NB4 (cell line): ENCODE results near the gene ARHGAP22.

Source experiments
- DNase-seq: peaks from one replicate; pipeline ENCODE4 v3.0.0; 2010; ENCODE audit warnings: low read depth
- H3K4me3 ChIP-seq: one replicate; pipeline ENCODE4 v1.5.1; 2011; ENCODE audit warnings: mild to moderate bottlenecking, low read depth, low read length, moderate library complexity
- CTCF ChIP-seq: IDR thresholded peaks from one replicate; pipeline ENCODE4 v1.5.1; 2012; ENCODE audit warnings: low read depth, low read length
- MAX ChIP-seq: IDR thresholded peaks from 2 replicates; pipeline ENCODE4 v1.6.1; 2011; ENCODE audit warnings: low read depth, low read length
- MYC ChIP-seq: IDR thresholded peaks from 2 replicates; pipeline ENCODE4 v1.6.1; 2011; ENCODE audit warnings: low read depth, low read length
- POLR2A ChIP-seq: IDR thresholded peaks from 2 replicates; pipeline ENCODE4 v1.6.1; 2011; ENCODE audit warnings: mild to moderate bottlenecking; ENCODE audit not compliant: insufficient read length; ENCODE audit errors: extremely low read depth

Gene ARHGAP22

GRCh38 chr10:48476279-48476982, 128.4 kb downstream of the ARHGAP22 start:
- DNase-seq: no peak
- TF ChIP-seq CTCF: no peak
- TF ChIP-seq POLR2A: no peak
- TF ChIP-seq MAX: no peak
- no peak for TF ChIP-seq MYC
- no peak overlapping the region for H3K4me3 ChIP-seq

- TF ChIP-seq CTCF (no peak), MAX (0 out of 2 replicates have a peak, but pooled peaks have one; percentile 20), MYC (no peak)
- no peak for DNase-seq
- H3K4me3 ChIP-seq: no peak overlapping the region
Observed at GRCh38 chr10:48475943-48476278, 129.0 kb downstream of the ARHGAP22 start.

GRCh38 chr10:48474765-48475365, 130.0 kb downstream of the ARHGAP22 start:
- H3K4me3 ChIP-seq: no peak overlapping the region
- TF ChIP-seq CTCF: no peak
- TF ChIP-seq MAX: no peak
- TF ChIP-seq POLR2A: no peak
- TF ChIP-seq MYC: no peak
- peak; percentile 40 for DNase-seq

GRCh38 chr10:48473704-48474103, 131.2 kb downstream of the ARHGAP22 start:
- TF ChIP-seq POLR2A: no peak
- TF ChIP-seq CTCF: no peak
- no peak for TF ChIP-seq MAX
- TF ChIP-seq MYC: no peak
- no peak overlapping the region for H3K4me3 ChIP-seq
- DNase-seq: no peak

GRCh38 chr10:48472501-48473069, 132.3 kb downstream of the ARHGAP22 start:
- DNase-seq: peak; percentile 34
- no peak overlapping the region for H3K4me3 ChIP-seq
- TF ChIP-seq POLR2A (no peak), MYC (no peak), MAX (no peak; the same call in 1 of the 2 replicates), CTCF (no peak)
